ENCODE data around the gene EYS. TPM values are rescaled to one million over a fixed set of nuclear protein-coding genes. Genes with fewer than 3 reads are reported as not detected.

The EYS gene
- total and polyA plus RNA-seq, 2 of the 13 experiments (the other 11 are each of a cell fraction or from before 2014, with no cell fraction given) = 0.04 to 0.07 TPM

GRCh38 chr6:64113704-64114103, 1593.3 kb downstream of the EYS start:
- no peaks in the 10 kb centered on the region for H3K36me3 ChIP-seq (replicated peaks in 1 of 2; ENCODE audit: control insufficient read depth in 1 of 2, insufficient read depth in 2 of 2, low read length in 2 of 2)
- H3K27ac ChIP-seq (ENCODE audit: extremely low read length, insufficient read depth, low read length) = no peak overlapping the region
- H3K4me2 ChIP-seq (ENCODE audit: low read depth, low read length) = no peak overlapping the region
- in situ Hi-C loops (cut with HindIII; ENCODE audit: extremely low pct_ligation_motif_present, low pct_unique_long_range_greater_than_20kb) (no loop called here), intact Hi-C loops (cut with micrococcal nuclease; ENCODE audit: unreplicated experiment) (loop anchor here (1.0 kb wide), 1 partner anchor 40 kb away; no protein-coding TSS in a partner anchor)
- H3K27me3 ChIP-seq (ENCODE audit: control insufficient read depth in 1 of 2, insufficient read depth in 2 of 2, low read length in 2 of 2) = no peaks in the 10 kb centered on the region; a peak in 2 of 5 replicates
- no peaks in the 10 kb centered on the region for H3K4me1 ChIP-seq (ENCODE audit: insufficient read depth, low read length)
- no peaks in the 10 kb centered on the region for H3K9me3 ChIP-seq (ENCODE audit: low read length)
- no peak overlapping the region for H3K4me3 ChIP-seq (replicated peaks in 1 of 3; ENCODE audit: insufficient read depth in 1 of 3, low read depth in 2 of 3, low read length in 3 of 3)
- H3K9ac ChIP-seq (ENCODE audit: insufficient read depth, low read depth, low read length) = no peak overlapping the region
- no peak overlapping the region for H2AFZ ChIP-seq (ENCODE audit: low read length)
- H4K20me1 ChIP-seq (ENCODE audit: insufficient read depth, low read length) = no peaks in the 10 kb centered on the region
- POLR2A ChIA-PET = no interaction called here
- DNase-seq (ENCODE audit: low spot score) (no peak), ATAC-seq (no peak), FAIRE-seq (no peak)
- WGBS (ENCODE audit: low lambda C conversion rate) = 9% methylated on average over 3 of the region's 3 CpGs
- no peaks in the 10 kb centered on the region for H3K79me2 ChIP-seq (ENCODE audit: insufficient read depth, low read length)
- TF ChIP-seq ZNF678 (CRISPR knock-in tag; IDR thresholded peaks at IDR 0.05) (no peak), ZNF430 (CRISPR knock-in tag; IDR thresholded peaks at IDR 0.05) (no peak), ZNF574 (CRISPR knock-in tag; IDR thresholded peaks at IDR 0.05) (no peak), NAIF1 (CRISPR knock-in tag; IDR thresholded peaks at IDR 0.05; ENCODE audit: borderline replicate concordance) (no peak), SAFB2 (CRISPR knock-in tag; IDR thresholded peaks at IDR 0.05; ENCODE audit: borderline replicate concordance, low read depth) (no peak), ZNF572 (CRISPR knock-in tag; IDR thresholded peaks at IDR 0.05) (no peak), MTA3 (CRISPR knock-in tag; IDR thresholded peaks at IDR 0.05) (no peak), ZNF207 (IDR thresholded peaks at IDR 0.05; ENCODE audit: borderline replicate concordance) (no peak), YEATS2 (CRISPR knock-in tag; IDR thresholded peaks at IDR 0.05; ENCODE audit: borderline replicate concordance) (no peak), ATF7 (IDR thresholded peaks at IDR 0.05) (no peak), ATF7 (CRISPR knock-in tag; IDR thresholded peaks at IDR 0.05) (no peak), NR2F6 (IDR thresholded peaks at IDR 0.05) (no peak), NR2F6 (CRISPR knock-in tag; IDR thresholded peaks at IDR 0.05) (no peak), SMAD3 (CRISPR knock-in tag; IDR thresholded peaks at IDR 0.05) (no peak), MYC (CRISPR knock-in tag; IDR thresholded peaks at IDR 0.05; ENCODE audit: borderline replicate concordance) (no peak), ZNF496 (CRISPR knock-in tag; IDR thresholded peaks at IDR 0.05; ENCODE audit: insufficient replicate concordance) (no peak), ZNF562 (CRISPR knock-in tag; IDR thresholded peaks at IDR 0.05; ENCODE audit: borderline replicate concordance) (no peak), MBNL3 (CRISPR knock-in tag; conservative IDR thresholded peaks at IDR 0.05) (no peak), ZNF44 (CRISPR knock-in tag; IDR thresholded peaks at IDR 0.05) (no peak)
- BruUV-seq (replicated peaks) = no TSS peak
- CTCF ChIA-PET (ENCODE audit: low intra/inter-chr PET ratio, low total read pairs) = no interaction called here

All from HepG2 (cell line).